CD4-positive, CD25-positive, alpha-beta regulatory T cell (primary cell): Measurements from ENCODE around the gene CYP4F22. TPM values are rescaled to one million over a fixed set of nuclear protein-coding genes. Genes with fewer than 3 reads are reported as not detected.

Experiments
- ATAC-seq, 2 donors: fragments of 150-1000 bp; cut with Tn5 transposase; one replicate each; pipeline ENCODE4 v1.10.0; 2021; ENCODE audit warnings: low read depth in 2 of 2, moderate number of reproducible peaks in 2 of 2, moderate library complexity in 1 of 2
- DNase-seq, 3 donors: peaks; one replicate each; pipeline versions ENCODE4 v3.0.0 to v3.0.0-alpha.2; 2012 to 2022; ENCODE audit warnings: mixed read lengths in 1 of 3
- H3K27ac ChIP-seq: one replicate; pipeline ENCODE4 v1.7.0; 2013; ENCODE audit warnings: mild to moderate bottlenecking, low read length; ENCODE audit not compliant: insufficient read depth, poor library complexity, severe bottlenecking
- H3K27me3 ChIP-seq: one replicate; pipeline ENCODE4 v1.7.0; 2013; ENCODE audit warnings: low read length; ENCODE audit not compliant: control insufficient read depth, insufficient read depth
- H3K36me3 ChIP-seq: one replicate; pipeline ENCODE4 v1.7.0; 2013; ENCODE audit warnings: mild to moderate bottlenecking, low read length, moderate library complexity; ENCODE audit not compliant: control insufficient read depth, insufficient read depth
- H3K4me1 ChIP-seq: 2 replicates; pipeline ENCODE4 v1.7.0; 2013; ENCODE audit warnings: mild to moderate bottlenecking, low read length; ENCODE audit not compliant: insufficient read depth, control insufficient read depth, poor library complexity, severe bottlenecking
- H3K4me3 ChIP-seq: one replicate; pipeline ENCODE4 v1.7.0; 2013; ENCODE audit warnings: low read depth, mild to moderate bottlenecking, low read length, moderate library complexity
- H3K9me3 ChIP-seq, 2 experiments: 1 replicate in 1 of 2; 2 replicates in 1 of 2; pipeline ENCODE4 v1.7.0; 2013; ENCODE audit warnings: low read length in 2 of 2, mild to moderate bottlenecking in 1 of 2, moderate library complexity in 1 of 2; ENCODE audit not compliant: control insufficient read depth in 2 of 2
- H3K27ac Mint-ChIP-seq, 3 donors: one replicate each; pipeline ENCODE4 v1.8.0; 2020 to 2022; ENCODE audit warnings: mild to moderate bottlenecking in 3 of 3, mixed read lengths in 3 of 3, moderate library complexity in 2 of 3
- H3K27me3 Mint-ChIP-seq: one replicate; pipeline ENCODE4 v1.8.0; 2022; ENCODE audit warnings: mild to moderate bottlenecking, mixed read lengths
- H3K36me3 Mint-ChIP-seq: one replicate; pipeline ENCODE4 v1.8.0; 2020; ENCODE audit warnings: mixed read lengths
- H3K4me1 Mint-ChIP-seq, 4 donors: one replicate each; pipeline ENCODE4 v1.8.0; 2020 to 2022; ENCODE audit warnings: mixed read lengths in 4 of 4, mild to moderate bottlenecking in 1 of 4
- H3K4me3 Mint-ChIP-seq, 4 donors: one replicate each; pipeline ENCODE4 v1.8.0; 2020 to 2022; ENCODE audit warnings: mild to moderate bottlenecking in 4 of 4, mixed read lengths in 4 of 4, moderate library complexity in 3 of 4
- H3K9me3 Mint-ChIP-seq, 7 donors: one replicate each; pipeline ENCODE4 v1.8.0; 2020 to 2022; ENCODE audit warnings: mixed read lengths in 7 of 7, mild to moderate bottlenecking in 3 of 7, moderate library complexity in 2 of 7
- polyA plus RNA-seq, 4 donors: library from polyadenylated mRNA; unstranded; fragments of 300-500 nt; fragmentation: Illumina TruSeq; gene quantifications; one replicate each; pipeline ENCODE4 v1.2.3, GENCODE V29; 2021
- total RNA-seq: library from RNA; stranded (reverse); gene quantifications from one replicate; pipeline ENCODE4 v1.2.3, GENCODE V29; 2022

Gene CYP4F22
- total RNA-seq (not detected), polyA plus RNA-seq (under 1 TPM in 3 of 4 donors, not detected in 1; 0.06 to 0.54 (median 0.21) TPM)

DNA sequence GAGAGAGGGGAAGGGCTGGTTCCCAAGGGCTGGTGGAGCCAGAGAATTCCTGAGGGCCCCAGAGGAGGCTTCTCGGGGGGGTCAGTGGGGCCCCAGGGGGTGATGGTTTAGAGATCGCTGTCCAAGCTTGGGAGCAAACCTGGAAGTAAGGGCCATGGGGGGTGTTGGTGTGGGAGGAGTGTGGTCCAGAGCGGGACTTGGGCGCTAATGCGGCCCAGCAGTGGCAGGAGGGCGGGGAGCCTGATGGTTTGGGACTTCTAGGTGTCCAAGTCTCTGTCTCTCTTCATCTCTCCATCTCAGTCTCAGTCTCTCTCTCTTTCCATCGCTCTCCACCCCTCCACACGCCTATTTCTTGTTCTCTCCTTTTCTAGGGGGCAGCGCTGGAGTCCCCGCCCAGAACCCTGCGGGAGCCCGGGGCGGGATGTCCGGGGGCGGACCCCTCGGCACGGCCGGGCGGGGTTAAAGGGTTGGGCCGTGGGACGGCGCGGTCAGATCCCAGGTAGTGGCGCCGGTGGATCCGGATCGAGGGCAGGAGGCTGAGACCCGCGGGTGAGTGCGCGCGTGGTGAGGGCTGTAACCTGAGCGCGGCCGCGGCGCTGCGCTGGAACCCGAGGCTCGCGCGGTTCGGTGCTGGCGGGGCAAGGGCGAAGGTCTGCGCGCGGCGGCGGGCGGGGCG lies at the start of gene CYP4F22:
Gene CYP4F22 (plus strand): TSS at position 491 of the 676 bp plus-strand sequence. CDS start 16,812 bp downstream, outside the sequence.
- H3K36me3 Mint-ChIP-seq: no peaks in the 10 kb centered on the region
- H3K27me3 Mint-ChIP-seq: peaks cover 45% of the 10 kb centered on the region
- Histone ChIP-seq H3K9me3 (no peaks in the 10 kb centered on the region), H3K27me3 (peaks cover 6% of the 10 kb centered on the region), H3K27ac (no peak within 1 kb of the TSS), H3K4me3 (no peak within 1 kb of the TSS), H3K4me1 (peaks cover 13% of the 10 kb centered on the region), H3K36me3 (no peaks in the 10 kb centered on the region)
- H3K9me3 Mint-ChIP-seq: peaks cover 0 to 5% (median 0%) of the 10 kb centered on the region in 7 donors
- DNase-seq: no peak
- no peak for ATAC-seq
- H3K4me3 Mint-ChIP-seq: peak within 1 kb of the TSS in 3 of 4 donors; percentile 9 to 80 (median 71)
- peak within 1 kb of the TSS in 1 of 3 donors; percentile 38 for H3K27ac Mint-ChIP-seq
- peaks cover 0 to 19% (median 9%) of the 10 kb centered on the region in 4 donors for H3K4me1 Mint-ChIP-seq

DNA sequence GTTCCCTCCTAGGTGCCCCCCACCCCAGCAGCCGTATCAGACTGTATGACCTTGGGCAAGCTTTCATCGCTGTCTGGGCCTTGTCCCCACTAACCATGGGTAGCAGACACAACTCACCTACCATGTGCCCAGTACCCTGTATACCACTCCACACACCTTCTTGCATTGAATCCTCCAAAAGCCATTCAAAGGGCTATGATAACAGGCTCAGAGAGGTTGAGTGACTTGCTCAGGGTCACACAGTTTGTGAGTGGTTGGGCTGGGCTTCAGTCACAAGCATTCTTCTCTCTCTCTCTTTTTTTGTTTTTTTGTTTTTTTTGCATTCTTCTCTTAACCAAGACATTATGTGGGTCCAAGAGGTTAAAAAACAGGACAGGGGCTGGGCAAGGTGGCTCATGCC lies 46.6 kb upstream of the CYP4F22 start:
- Histone ChIP-seq H3K27ac (peak overlapping the region; percentile 55), H3K27me3 (no peaks in the 10 kb centered on the region), H3K9me3 (no peaks in the 10 kb centered on the region), H3K36me3 (peaks cover 34% of the 10 kb centered on the region), H3K4me3 (peak overlapping the region; percentile 40), H3K4me1 (peaks cover 62% of the 10 kb centered on the region)
- Mint-ChIP-seq H3K36me3 (peaks cover 17% of the 10 kb centered on the region), H3K4me1 (peaks cover 14 to 55% (median 30%) of the 10 kb centered on the region in 4 donors), H3K4me3 (peak overlapping the region in 3 of 4 donors; percentile 95 to 97 (median 96)), H3K9me3 (peaks cover 0 to 2% (median 0%) of the 10 kb centered on the region in 7 donors), H3K27ac (peak overlapping the region; percentile 46 to 94 (median 81)), H3K27me3 (no peaks in the 10 kb centered on the region)
- DNase-seq (no peak), ATAC-seq (no peak)

- peak; percentile 93 to 95 for ATAC-seq
- peaks cover 11% of the 10 kb centered on the region for H3K36me3 Mint-ChIP-seq
- Histone ChIP-seq H3K27ac (peak overlapping the region; percentile 88), H3K27me3 (no peaks in the 10 kb centered on the region), H3K36me3 (peaks cover 23% of the 10 kb centered on the region), H3K4me1 (peaks cover 75% of the 10 kb centered on the region), H3K4me3 (peak overlapping the region; percentile 96), H3K9me3 (no peaks in the 10 kb centered on the region)
- no peaks in the 10 kb centered on the region for H3K9me3 Mint-ChIP-seq
- H3K4me3 Mint-ChIP-seq: peak overlapping the region; percentile 95 to 99 (median 96)
- peak; percentile 55 to 92 (median 80) for DNase-seq
- H3K27me3 Mint-ChIP-seq: no peaks in the 10 kb centered on the region
- peaks cover 20 to 75% (median 49%) of the 10 kb centered on the region in 4 donors for H3K4me1 Mint-ChIP-seq
- peak overlapping the region; percentile 94 to 99 (median 96) for H3K27ac Mint-ChIP-seq
These were observed 44.4 kb upstream of the CYP4F22 start for GRCh38 chr19:15463861-15464371.

- H3K27ac ChIP-seq: peak within 1 kb of the TSS; percentile 88
- no peaks in the 10 kb centered on the region for H3K9me3 ChIP-seq
- H3K4me3 ChIP-seq: peak within 1 kb of the TSS; percentile 96
- peak; percentile 54 to 57 for ATAC-seq
- DNase-seq: peak; percentile 40 to 85 (median 41)
- no peaks in the 10 kb centered on the region for H3K27me3 ChIP-seq
- peaks cover 10% of the 10 kb centered on the region for H3K36me3 Mint-ChIP-seq
- H3K4me3 Mint-ChIP-seq: peak within 1 kb of the TSS; percentile 95 to 99 (median 96)
- H3K4me1 Mint-ChIP-seq: peaks cover 20 to 80% (median 52%) of the 10 kb centered on the region in 4 donors
- H3K4me1 ChIP-seq: peaks cover 82% of the 10 kb centered on the region
- H3K27me3 Mint-ChIP-seq: no peaks in the 10 kb centered on the region
- peak within 1 kb of the TSS; percentile 94 to 99 (median 96) for H3K27ac Mint-ChIP-seq
- no peaks in the 10 kb centered on the region for H3K9me3 Mint-ChIP-seq
- H3K36me3 ChIP-seq: peaks cover 20% of the 10 kb centered on the region
These were observed 43.6 kb upstream of the CYP4F22 start, which contains the start of gene RASAL3 for GRCh38 chr19:15464394-15465385. Gene RASAL3, minus strand, starts transcription at chr19:15464544. Its CDS starts 186 bp downstream, at chr19:15464358.

- peak overlapping the region; percentile 77 to 92 (median 90) for H3K4me3 Mint-ChIP-seq
- H3K4me3 ChIP-seq: peak overlapping the region; percentile 60
- no peaks in the 10 kb centered on the region for H3K36me3 ChIP-seq
- H3K9me3 ChIP-seq: no peaks in the 10 kb centered on the region
- H3K27me3 Mint-ChIP-seq: no peaks in the 10 kb centered on the region
- DNase-seq (peak in 1 of 3 donors; percentile 89), ATAC-seq (peak; percentile 7 to 10)
- H3K27ac ChIP-seq: no peak overlapping the region
- peak overlapping the region; percentile 77 to 91 (median 89) for H3K27ac Mint-ChIP-seq
- H3K36me3 Mint-ChIP-seq: peaks cover 7% of the 10 kb centered on the region
- H3K4me1 Mint-ChIP-seq: peaks cover 20 to 74% (median 41%) of the 10 kb centered on the region in 4 donors
- H3K4me1 ChIP-seq: peaks cover 69% of the 10 kb centered on the region
- peaks cover 0 to 1% (median 0%) of the 10 kb centered on the region in 7 donors for H3K9me3 Mint-ChIP-seq
- no peaks in the 10 kb centered on the region for H3K27me3 ChIP-seq
These were observed 41.2 kb upstream of the CYP4F22 start for GRCh38 chr19:15466851-15467733.

GRCh38 chr19:15467734-15468214 lies 40.6 kb upstream of the CYP4F22 start:
- H3K27me3 ChIP-seq: no peaks in the 10 kb centered on the region
- DNase-seq (no peak), ATAC-seq (no peak)
- peaks cover 0 to 1% (median 0%) of the 10 kb centered on the region in 7 donors for H3K9me3 Mint-ChIP-seq
- no peaks in the 10 kb centered on the region for H3K9me3 ChIP-seq
- H3K27ac ChIP-seq: no peak overlapping the region
- peak overlapping the region; percentile 88 to 92 (median 91) for H3K4me3 Mint-ChIP-seq
- peaks cover 7% of the 10 kb centered on the region for H3K36me3 Mint-ChIP-seq
- H3K27ac Mint-ChIP-seq: peak overlapping the region; percentile 36 to 89 (median 77)
- H3K27me3 Mint-ChIP-seq: no peaks in the 10 kb centered on the region
- H3K36me3 ChIP-seq: no peaks in the 10 kb centered on the region
- H3K4me1 Mint-ChIP-seq: peaks cover 20 to 69% (median 44%) of the 10 kb centered on the region in 4 donors
- peaks cover 62% of the 10 kb centered on the region for H3K4me1 ChIP-seq
- peak overlapping the region; percentile 60 for H3K4me3 ChIP-seq
